H1 (cell line): ENCODE measurements around the gene LCT. TPM values are rescaled to one million over a fixed set of nuclear protein-coding genes. Genes with fewer than 3 reads are reported as not detected.
"Not testable (repeated sequence)": the region's sequence is repeated elsewhere in the genome, so short reads cannot be mapped to it uniquely, and the experiment has no call there.

Source experiments
- CTCF ChIA-PET: fragments of 300-600 bp; sonication (Branson Sonifier 250); formaldehyde crosslinking; loops from one replicate; lab custom pipeline; 2021; ENCODE audit not compliant: partially characterized antibody; lab: Charles Lee
- POLR2A ChIA-PET: fragments of 300-600 bp; sonication (Branson Sonifier 250); formaldehyde crosslinking; loops from one replicate; lab custom pipeline; 2021; ENCODE audit warnings: inconsistent platforms; ENCODE audit not compliant: partially characterized antibody; lab: Charles Lee
- DNase-seq, 2 experiments: peaks; one replicate each; pipeline versions ENCODE4 v3.0.0 to v3.0.0-alpha.2; 2010 to 2022; ENCODE audit warnings: low spot score in 2 of 2, low read depth in 1 of 2, mixed read lengths in 1 of 2
- FAIRE-seq: peaks from 2 replicates; lab custom pipeline; 2011; peaks lifted over from hg19 to GRCh38; lab: Jason Lieb, UNC
- H2AFZ ChIP-seq: 2 replicates; pipeline ENCODE4 v1.8.1; 2012; ENCODE audit warnings: low read length, inconsistent platforms
- H2AK5ac ChIP-seq: 2 replicates; pipeline ENCODE4 v1.6.1; 2013; ENCODE audit warnings: low read depth, low read length
- H2BK120ac ChIP-seq: replicated peaks from 2 replicates; pipeline ENCODE3; 2013; ENCODE audit warnings: low read depth, low read length, inconsistent platforms
- H2BK12ac ChIP-seq: 2 replicates; pipeline ENCODE4 v1.6.1; 2013; ENCODE audit warnings: low read depth, low read length
- H2BK15ac ChIP-seq: 2 replicates; pipeline ENCODE4 v1.6.1; 2013; ENCODE audit warnings: low read length
- H2BK20ac ChIP-seq: 2 replicates; pipeline ENCODE4 v1.6.1; 2013; ENCODE audit warnings: low read length
- H2BK5ac ChIP-seq: 2 replicates; pipeline ENCODE4 v1.6.1; 2013; ENCODE audit warnings: low read depth, low read length
- H3K14ac ChIP-seq: 2 replicates; pipeline ENCODE4 v1.6.1; 2013; ENCODE audit warnings: inconsistent platforms; ENCODE audit not compliant: insufficient read length
- H3K18ac ChIP-seq: 2 replicates; pipeline ENCODE4 v1.6.1; 2013; ENCODE audit warnings: low read length; ENCODE audit errors: extremely low read depth
- H3K23ac ChIP-seq: 2 replicates; pipeline ENCODE4 v1.6.1; 2013; ENCODE audit warnings: inconsistent platforms; ENCODE audit not compliant: insufficient read length
- H3K23me2 ChIP-seq: 2 replicates; pipeline ENCODE4 v1.6.1; 2013; ENCODE audit warnings: low read depth, low read length
- H3K27ac ChIP-seq: 2 replicates; pipeline ENCODE4 v1.6.1; 2011; ENCODE audit warnings: low read depth, low read length, inconsistent platforms
- H3K27me3 ChIP-seq, 4 experiments: replicated peaks in 1 of 4; 1 replicate in 1 of 4; 2 replicates in 3 of 4; pipeline versions ENCODE4 v1.6.1 to v1.8.1; 2011 to 2013; ENCODE audit warnings: low read length in 3 of 4, mild to moderate bottlenecking in 3 of 4, inconsistent platforms in 2 of 4, mixed read lengths in 2 of 4, moderate library complexity in 1 of 4; ENCODE audit not compliant: control insufficient read depth in 3 of 4, insufficient read depth in 3 of 4; ENCODE audit errors: extremely low read depth in 1 of 4
- H3K36me3 ChIP-seq, 4 experiments: 2 replicates each; pipeline versions ENCODE4 v1.6.1 to v1.8.1; 2011 to 2013; ENCODE audit warnings: mild to moderate bottlenecking in 4 of 4, low read length in 3 of 4, moderate library complexity in 2 of 4, control low read depth in 1 of 4, inconsistent platforms in 1 of 4; ENCODE audit not compliant: insufficient read depth in 4 of 4, control insufficient read depth in 2 of 4
- H3K4ac ChIP-seq: replicated peaks from 2 replicates; pipeline ENCODE3; 2013; ENCODE audit warnings: low read length, low read depth, mixed read lengths, inconsistent platforms; ENCODE audit not compliant: insufficient read length
- H3K4me1 ChIP-seq, 4 experiments: replicated peaks in 1 of 4; 1 replicate in 1 of 4; 2 replicates in 3 of 4; pipeline versions ENCODE4 v1.6.1 to v1.8.1; 2011 to 2013; ENCODE audit warnings: low read length in 3 of 4, inconsistent platforms in 2 of 4, mixed read lengths in 1 of 4; ENCODE audit not compliant: insufficient read depth in 4 of 4, control insufficient read depth in 3 of 4
- H3K4me2 ChIP-seq, 2 experiments: 2 replicates each; pipeline versions ENCODE4 v1.6.1 to v1.8.1; 2011 to 2013; ENCODE audit warnings: low read depth in 2 of 2, low read length in 2 of 2, control low read depth in 1 of 2, inconsistent platforms in 1 of 2, mild to moderate bottlenecking in 1 of 2; ENCODE audit not compliant: insufficient read depth in 1 of 2
- H3K4me3 ChIP-seq, 4 experiments: fragments of 200-600, 300-600 bp in 1 of 4; sonication (generic), shearing (Covaris generic), sonication (Bioruptor Twin) in 1 of 4; 2 replicates each; pipeline versions ENCODE4 v1.5.1 to v1.8.1; 2011 to 2016; ENCODE audit warnings: low read length in 4 of 4, low read depth in 3 of 4, control low read depth in 2 of 4, inconsistent platforms in 2 of 4, mild to moderate bottlenecking in 2 of 4, mixed read lengths in 1 of 4, moderate library complexity in 1 of 4; ENCODE audit not compliant: insufficient read depth in 2 of 4; ENCODE audit errors: extremely low read depth in 1 of 4
- H3K56ac ChIP-seq: replicated peaks from 2 replicates; pipeline ENCODE3; 2013; ENCODE audit warnings: low read depth, mild to moderate bottlenecking, mixed read lengths, low read length, inconsistent platforms; ENCODE audit not compliant: insufficient read length
- H3K79me1 ChIP-seq: 2 replicates; pipeline ENCODE4 v1.6.1; 2013; ENCODE audit warnings: low read depth, low read length, control low read depth
- H3K79me2 ChIP-seq, 2 experiments: 2 replicates each; pipeline versions ENCODE4 v1.6.1 to v1.8.1; 2012 to 2013; ENCODE audit warnings: low read length in 2 of 2, mild to moderate bottlenecking in 2 of 2, inconsistent platforms in 1 of 2; ENCODE audit not compliant: insufficient read depth in 2 of 2, control insufficient read depth in 1 of 2
- H3K9ac ChIP-seq, 4 experiments: replicated peaks in 1 of 4; 1 replicate in 1 of 4; 2 replicates in 3 of 4; pipeline versions ENCODE4 v1.6.1 to v1.8.1; 2011 to 2013; ENCODE audit warnings: low read depth in 3 of 4, low read length in 3 of 4, control low read depth in 2 of 4, mild to moderate bottlenecking in 2 of 4, moderate library complexity in 2 of 4, inconsistent platforms in 1 of 4; ENCODE audit errors: extremely low read depth in 1 of 4
- H3K9me3 ChIP-seq, 2 experiments: 2 replicates each; pipeline versions ENCODE4 v1.6.1 to v1.8.1; 2012 to 2013; ENCODE audit warnings: mild to moderate bottlenecking in 2 of 2, moderate library complexity in 2 of 2, control low read depth in 1 of 2, inconsistent platforms in 1 of 2, low read depth in 1 of 2, low read length in 1 of 2, mixed read lengths in 1 of 2; ENCODE audit not compliant: insufficient read depth in 2 of 2
- H4K20me1 ChIP-seq, 2 experiments: replicated peaks in 1 of 2; 2 replicates each; pipeline versions ENCODE3 to v1.8.1; 2011 to 2013; ENCODE audit warnings: inconsistent platforms in 2 of 2, low read length in 2 of 2, mild to moderate bottlenecking in 1 of 2; ENCODE audit not compliant: insufficient read depth in 2 of 2, control insufficient read depth in 1 of 2
- H4K5ac ChIP-seq: 2 replicates; pipeline ENCODE4 v1.6.1; 2013; ENCODE audit warnings: low read length, low read depth, mixed read lengths, inconsistent platforms; ENCODE audit not compliant: insufficient read length
- H4K8ac ChIP-seq: 2 replicates; pipeline ENCODE4 v1.8.0; 2013; ENCODE audit warnings: mild to moderate bottlenecking, moderate library complexity, low read length, inconsistent platforms; ENCODE audit not compliant: insufficient read depth; ENCODE audit errors: extremely low read depth
- H4K91ac ChIP-seq: replicated peaks from 2 replicates; pipeline ENCODE3; 2013; ENCODE audit warnings: low read length, mixed read lengths, inconsistent platforms; ENCODE audit not compliant: insufficient read length
- WGBS, 2 experiments: shearing (Covaris generic) in 1 of 2; methylation state at CpG; one replicate each; pipeline versions ENCODE4 v1.1.6 to v1.1.7; 2013 to 2015; ENCODE audit warnings: low lambda C conversion rate in 2 of 2, mixed read lengths in 2 of 2, inconsistent platforms in 1 of 2, low coverage in 1 of 2, missing lambda C conversion rate in 1 of 2; ENCODE audit not compliant: insufficient replicate concordance in 2 of 2, insufficient coverage in 1 of 2, insufficient read length in 1 of 2; ENCODE audit errors: extremely low coverage in 1 of 2, missing lambda C conversion rate in 1 of 2; 5-methylcytosine and 5-hydroxymethylcytosine counted together
- polyA plus RNA-seq, 7 experiments: library from polyadenylated mRNA; depleted of rRNA in 3 of 7; stranded (reverse) in 5 of 7; unstranded in 2 of 7; fragments of >200 nt in 5 of 7; fragments of 200-250 nt in 2 of 7; gene quantifications; 1 replicate in 5 of 7; 2 replicates in 1 of 7; 4 replicates in 1 of 7; pipeline versions ENCODE4 v1.2.1 to v1.2.3, GENCODE V29; 2011 to 2013; ENCODE audit warnings: missing spikeins in 2 of 7, mixed read lengths in 2 of 7
- total RNA-seq: library from RNA; stranded (reverse); fragmentation: NEBNext Ultra II Directional; extraction: Animal tissue kit (Norgen Biotek cat#: 25700); gene quantifications from 2 replicates; pipeline ENCODE4 v1.2.1, GENCODE V29; 2021

Gene LCT
- total and polyA plus RNA-seq, 2 of the 8 experiments (the other 6 are each of a cell fraction or from before 2014, with no cell fraction given): 0.06 TPM; not detected in 1

- H2BK15ac ChIP-seq: not testable (repeated sequence)
- CTCF ChIA-PET: interaction anchor here (0.6 to 5.5 kb wide), 4 partner anchors 10 to 63 kb away, joined by 3 to 53 read pairs (median 3); no protein-coding TSS in a partner anchor
Measured at GRCh38 chr2:135807874-135808273, 29.1 kb downstream of the LCT start.

More at GRCh38 chr2:135807874-135808273, 29.1 kb downstream of the LCT start:
- H2AK5ac ChIP-seq, H3K79me1 ChIP-seq, H4K5ac ChIP-seq, H2BK20ac ChIP-seq, H4K91ac ChIP-seq, FAIRE-seq, H2AFZ ChIP-seq, DNase-seq, H3K23me2 ChIP-seq, H3K14ac ChIP-seq, H3K36me3 ChIP-seq, H3K27me3 ChIP-seq, H3K18ac ChIP-seq, H3K23ac ChIP-seq, H4K8ac ChIP-seq, H3K27ac ChIP-seq, H3K4ac ChIP-seq, H2BK5ac ChIP-seq, H3K56ac ChIP-seq, H3K4me2 ChIP-seq, H3K4me1 ChIP-seq, H3K9me3 ChIP-seq, H3K9ac ChIP-seq, H2BK12ac ChIP-seq, H3K79me2 ChIP-seq, H4K20me1 ChIP-seq, H3K4me3 ChIP-seq, H2BK120ac ChIP-seq: not testable (repeated sequence)
- 97% methylated on average over 3 of the region's 3 CpGs; no CpG with 5 or more reads in 1 of the 2 experiments for WGBS, 2 experiments
- POLR2A ChIA-PET: interaction anchor here (1.0 kb wide), 1 partner anchor 15 kb away, joined by 3 read pairs; no protein-coding TSS in a partner anchor
